Measurements from ENCODE around the gene PLEKHJ1. TPM values are rescaled to one million over a fixed set of nuclear protein-coding genes. Genes with fewer than 3 reads are reported as not detected.

PLEKHJ1 gene
- total RNA-seq, 2 donors from 2014 or later, result 26.3 to 46.2 TPM

- Histone ChIP-seq H3K27ac (no peak overlapping the region), H3K27me3 (replicated peaks; ENCODE audit: insufficient read depth) (peaks cover 15% of the 10 kb centered on the region), H3K4me1 (ENCODE audit: control insufficient read depth in 1 of 2, low read depth in 2 of 2) (peaks cover 20 to 39% of the 10 kb centered on the region in 2 donors), H3K4me3 (peak overlapping the region; percentile 25), H3K36me3 (peaks cover 29% of the 10 kb centered on the region), H3K9me3 (no peaks in the 10 kb centered on the region)
- no peak for TF ChIP-seq CTCF (IDR thresholded peaks at IDR 0.05)
- DNase-seq (ENCODE audit: low spot score) (no peak), ATAC-seq (ENCODE audit: insufficient number of reproducible peaks, low FRiP score, low read depth) (no peak)
Measured at GRCh38 chr19:2250766-2251105, 14.6 kb upstream of the PLEKHJ1 start.

GRCh38 chr19:2249880-2250765 is 14.0 kb upstream of the PLEKHJ1 start:
- peaks cover 20 to 39% of the 10 kb centered on the region in 2 donors for H3K4me1 ChIP-seq (ENCODE audit: control insufficient read depth in 1 of 2, low read depth in 2 of 2)
- no peaks in the 10 kb centered on the region for H3K9me3 ChIP-seq
- H3K4me3 ChIP-seq, result no peak overlapping the region
- ATAC-seq (ENCODE audit: insufficient number of reproducible peaks, low FRiP score, low read depth) (no peak), DNase-seq (ENCODE audit: low spot score) (no peak)
- H3K36me3 ChIP-seq, result peaks cover 35% of the 10 kb centered on the region
- no peak for TF ChIP-seq CTCF (IDR thresholded peaks at IDR 0.05)
- no peak overlapping the region for H3K27ac ChIP-seq
- H3K27me3 ChIP-seq (replicated peaks; ENCODE audit: insufficient read depth), result peaks cover 15% of the 10 kb centered on the region

GRCh38 chr19:2249010-2249866 is 13.1 kb upstream of the PLEKHJ1 start, which contains the start of gene AMH:
Gene AMH (plus strand): TSS chr19:2249323. CDS start chr19:2249333, 10 bp downstream.
- no peak within 1 kb of the TSS for H3K27ac ChIP-seq
- no peaks in the 10 kb centered on the region for H3K9me3 ChIP-seq
- peaks cover 20 to 39% of the 10 kb centered on the region in 2 donors for H3K4me1 ChIP-seq (ENCODE audit: control insufficient read depth in 1 of 2, low read depth in 2 of 2)
- no peak for TF ChIP-seq CTCF (IDR thresholded peaks at IDR 0.05)
- no peak for DNase-seq (ENCODE audit: low spot score)
- no peak for ATAC-seq (ENCODE audit: insufficient number of reproducible peaks, low FRiP score, low read depth)
- H3K27me3 ChIP-seq (replicated peaks; ENCODE audit: insufficient read depth), result peaks cover 15% of the 10 kb centered on the region
- H3K4me3 ChIP-seq, result no peak within 1 kb of the TSS
- peaks cover 44% of the 10 kb centered on the region for H3K36me3 ChIP-seq

- H3K9me3 ChIP-seq, result no peaks in the 10 kb centered on the region
- no peak overlapping the region for H3K27ac ChIP-seq
- H3K36me3 ChIP-seq, result peaks cover 52% of the 10 kb centered on the region
- ATAC-seq (ENCODE audit: insufficient number of reproducible peaks, low FRiP score, low read depth) (no peak), DNase-seq (ENCODE audit: low spot score) (no peak)
- H3K4me1 ChIP-seq (ENCODE audit: control insufficient read depth in 1 of 2, low read depth in 2 of 2), result peaks cover 20 to 40% of the 10 kb centered on the region in 2 donors
- no peak for TF ChIP-seq CTCF (IDR thresholded peaks at IDR 0.05)
- peaks cover 15% of the 10 kb centered on the region for H3K27me3 ChIP-seq (replicated peaks; ENCODE audit: insufficient read depth)
- H3K4me3 ChIP-seq, result no peak overlapping the region
Measured at GRCh38 chr19:2248136-2249009, 12.2 kb upstream of the PLEKHJ1 start.
